Smooth muscle cell (in vitro differentiated cells): ENCODE measurements around the gene SLC22A23. TPM values are rescaled to one million over a fixed set of nuclear protein-coding genes. Genes with fewer than 3 reads are reported as not detected.

ENCODE experiments used
- DNase-seq: peaks from one replicate; lab custom pipeline; 2025; ENCODE audit not compliant: unreplicated experiment; lab: John Stamatoyannopoulos, UW
- H2AFZ ChIP-seq: fragments of 200-600 bp; sonication (generic); 2 replicates; pipeline ENCODE4 v1.6.0; 2016; ENCODE audit warnings: antibody characterized with exemption, low read depth, mild to moderate bottlenecking
- H3F3A ChIP-seq: fragments of 200-600 bp; sonication (generic); 2 replicates; pipeline ENCODE4 v1.6.0; 2017; ENCODE audit warnings: antibody characterized with exemption, low read depth
- H3K27ac ChIP-seq: fragments of 200-600 bp; sonication (generic); 2 replicates; pipeline ENCODE4 v1.5.1; 2016; ENCODE audit warnings: low read depth, mild to moderate bottlenecking
- H3K27me3 ChIP-seq: fragments of 200-600 bp; sonication (generic); 2 replicates; pipeline ENCODE4 v1.6.1; 2016; ENCODE audit warnings: low read depth, mild to moderate bottlenecking
- H3K36me3 ChIP-seq: fragments of 200-600 bp; sonication (generic); 2 replicates; pipeline ENCODE4 v1.5.1; 2016; ENCODE audit warnings: low read depth
- H3K4me1 ChIP-seq: fragments of 200-600 bp; sonication (generic); 2 replicates; pipeline ENCODE4 v1.5.1; 2016; ENCODE audit warnings: low read depth
- H3K4me2 ChIP-seq: fragments of 200-600 bp; sonication (generic); 2 replicates; pipeline ENCODE4 v1.6.0; 2016; ENCODE audit warnings: mild to moderate bottlenecking
- H3K4me3 ChIP-seq: fragments of 200-600 bp; sonication (generic); 2 replicates; pipeline ENCODE4 v1.5.1; 2016; ENCODE audit warnings: mild to moderate bottlenecking
- H3K79me2 ChIP-seq: fragments of 200-600 bp; sonication (generic); 2 replicates; pipeline ENCODE4 v1.6.0; 2016; ENCODE audit warnings: low read depth, mild to moderate bottlenecking
- H3K9ac ChIP-seq: fragments of 200-600 bp; sonication (generic); 2 replicates; pipeline ENCODE4 v1.6.0; 2016; ENCODE audit warnings: low read depth
- H3K9me3 ChIP-seq: fragments of 200-600 bp; sonication (generic); replicated peaks from 2 replicates; pipeline ENCODE4 v1.5.1; 2016; ENCODE audit warnings: low read depth
- H4K20me1 ChIP-seq: fragments of 200-600 bp; sonication (generic); 2 replicates; pipeline ENCODE4 v1.6.0; 2016; ENCODE audit warnings: low read depth
- CTCF ChIP-seq: fragments of 200-600 bp; sonication (generic); IDR thresholded peaks from 2 replicates; pipeline ENCODE4 v1.5.1; 2017; ENCODE audit warnings: borderline replicate concordance, mild to moderate bottlenecking, antibody characterized with exemption; ENCODE audit not compliant: insufficient read depth, poor library complexity, severe bottlenecking
- WGBS: methylation state at CpG from one replicate; pipeline ENCODE4 v1.1.7; 2016; ENCODE audit warnings: low lambda C conversion rate; 5-methylcytosine and 5-hydroxymethylcytosine counted together
- polyA plus RNA-seq: library from polyadenylated mRNA; unstranded; fragments of >200 nt; fragmentation: Nextera tagmentation; extraction: Ambion mirVana; gene quantifications from 2 replicates; pipeline ENCODE4 v1.2.1, GENCODE V29; 2016
- total RNA-seq: library from RNA; depleted of rRNA; stranded (reverse); fragments of >200 nt; gene quantifications from 2 replicates; pipeline ENCODE4 v1.2.3, GENCODE V29; 2014

SLC22A23 gene
- total and polyA plus RNA-seq, 2 experiments from 2014 or later = 1.6 to 3.8 TPM

GRCh38 chr6:3453413-3454272, 3.2 kb downstream of the SLC22A23 start:
- DNase-seq = no peak
- WGBS = 78% methylated on average over 5 of the region's 5 CpGs
- H3K4me2 ChIP-seq = no peak overlapping the region

GRCh38 chr6:3451498-3451897, 5.4 kb downstream of the SLC22A23 start:
- Histone ChIP-seq H3K4me1 (peaks cover 7% of the 10 kb centered on the region), H3K79me2 (no peaks in the 10 kb centered on the region), H2AFZ (no peak overlapping the region), H3K4me3 (no peak overlapping the region), H3K27me3 (peaks cover 37% of the 10 kb centered on the region), H3K27ac (no peak overlapping the region), H3F3A (no peaks in the 10 kb centered on the region), H3K4me2 (no peak overlapping the region), H3K9ac (no peak overlapping the region), H4K20me1 (no peaks in the 10 kb centered on the region), H3K9me3 (no peaks in the 10 kb centered on the region), H3K36me3 (no peaks in the 10 kb centered on the region)
- no peak for DNase-seq
- 90% methylated on average over 6 of the region's 6 CpGs for WGBS
- TF ChIP-seq CTCF = no peak

More at GRCh38 chr6:3453413-3454272, 3.2 kb downstream of the SLC22A23 start:
- TF ChIP-seq CTCF = no peak
- Histone ChIP-seq H3K9me3 (no peaks in the 10 kb centered on the region), H4K20me1 (no peaks in the 10 kb centered on the region), H3K36me3 (no peaks in the 10 kb centered on the region), H3K4me1 (peaks cover 16% of the 10 kb centered on the region), H2AFZ (no peak overlapping the region), H3K79me2 (no peaks in the 10 kb centered on the region), H3K27me3 (peaks cover 56% of the 10 kb centered on the region), H3K4me3 (no peak overlapping the region), H3F3A (no peaks in the 10 kb centered on the region), H3K9ac (no peak overlapping the region), H3K27ac (no peak overlapping the region)

- Histone ChIP-seq H3K79me2 (no peaks in the 10 kb centered on the region), H3K4me3 (no peak overlapping the region), H4K20me1 (no peaks in the 10 kb centered on the region), H3K9ac (no peak overlapping the region), H3F3A (no peaks in the 10 kb centered on the region), H3K27ac (no peak overlapping the region), H3K4me1 (peaks cover 5% of the 10 kb centered on the region), H3K9me3 (no peaks in the 10 kb centered on the region), H3K4me2 (no peak overlapping the region), H3K27me3 (peaks cover 34% of the 10 kb centered on the region), H2AFZ (no peak overlapping the region), H3K36me3 (no peaks in the 10 kb centered on the region)
- DNase-seq = no peak
- no peak for TF ChIP-seq CTCF
- WGBS = 95% methylated on average over 5 of the region's 5 CpGs
These were observed 6.0 kb downstream of the SLC22A23 start for GRCh38 chr6:3450888-3451287.
